HCT116 (cell line): Measurements from ENCODE around the gene IPO8. TPM values are rescaled to one million over a fixed set of nuclear protein-coding genes. Genes with fewer than 3 reads are reported as not detected.

Experiments used
- ATAC-seq: fragments of 200-7000 bp; cut with Tn5 transposase; 2 replicates; pipeline ENCODE4 v1.9.1; 2020; ENCODE audit warnings: mild to moderate bottlenecking, moderate library complexity
- BruUV-seq: library from RNA; stranded (reverse); fragments of 400-500 nt; replicated peaks from 2 replicates; lab custom pipeline; 2021; lab: Mats Ljungman, UMichigan
- CTCF ChIA-PET: fragments of 300-600 bp; sonication (Branson Sonifier 250); formaldehyde crosslinking; loops from one replicate; lab custom pipeline; 2021; ENCODE audit warnings: antibody characterized with exemption; lab: Charles Lee
- POLR2A ChIA-PET: fragments of 300-600, 350-600 bp; sonication (Branson Sonifier 250); formaldehyde crosslinking; loops from one replicate; lab custom pipeline; 2021; ENCODE audit warnings: antibody characterized with exemption; lab: Charles Lee
- RAD21 ChIA-PET, 2 experiments: fragments of 300-600 bp; sonication (Branson Sonifier 250); formaldehyde crosslinking; loops; one replicate each; lab custom pipeline; 2023; ENCODE audit warnings: low total read pairs in 2 of 2; ENCODE audit not compliant: uncharacterized antibody in 2 of 2, unreplicated experiment in 2 of 2, low non-redundant PET in 1 of 2; lab: Charles Lee
- DNase-seq: peaks from one replicate; pipeline ENCODE4 v3.0.0-alpha.2; 2010; ENCODE audit warnings: low read depth, low spot score
- H2AFZ ChIP-seq: fragments of 200-600 bp; shearing (Covaris generic), sonication (generic); 2 replicates; pipeline ENCODE4 v1.6.1; 2017; ENCODE audit warnings: low read depth, mixed run types, mixed read lengths, antibody characterized with exemption, low read length; ENCODE audit not compliant: poor library complexity, severe bottlenecking
- H3K27ac ChIP-seq: 2 replicates; pipeline ENCODE4 v1.5.1; 2012; ENCODE audit warnings: low read depth, low read length
- H3K27me3 ChIP-seq: fragments of 200-600 bp; sonication (generic); 2 replicates; pipeline ENCODE4 v1.6.1; 2016; ENCODE audit warnings: mixed run types, low read length, mixed read lengths; ENCODE audit not compliant: insufficient read depth
- H3K36me3 ChIP-seq, 2 experiments: fragments of 200-500 bp in 1 of 2; fragments of 200-600 bp in 1 of 2; sonication (Bioruptor generic) in 1 of 2; sonication (generic) in 1 of 2; 2 replicates each; pipeline versions ENCODE4 v1.5.1 to v1.6.1; 2014 to 2016; ENCODE audit warnings: low read length in 2 of 2, inconsistent platforms in 1 of 2, mixed read lengths in 1 of 2, mixed run types in 1 of 2; ENCODE audit not compliant: insufficient read depth in 2 of 2, control insufficient read depth in 1 of 2
- H3K4me1 ChIP-seq, 2 experiments: fragments of 200-600 bp in 1 of 2; sonication (generic) in 1 of 2; 2 replicates each; pipeline versions ENCODE4 v1.5.1 to v1.6.1; 2012 to 2017; ENCODE audit warnings: low read length in 2 of 2, inconsistent platforms in 1 of 2, mild to moderate bottlenecking in 1 of 2, mixed read lengths in 1 of 2, mixed run types in 1 of 2, moderate library complexity in 1 of 2; ENCODE audit not compliant: insufficient read depth in 2 of 2, control insufficient read depth in 1 of 2
- H3K4me2 ChIP-seq: fragments of 200-600 bp; sonication (generic); 2 replicates; pipeline ENCODE4 v1.6.1; 2017; ENCODE audit warnings: mixed run types, low read length, mixed read lengths
- H3K4me3 ChIP-seq, 2 experiments: fragments of 200-600 bp in 1 of 2; sonication (generic) in 1 of 2; replicated peaks in 1 of 2; 2 replicates each; pipeline ENCODE4 v1.5.1; 2011 to 2016; ENCODE audit warnings: low read length in 2 of 2, control low read depth in 1 of 2, low read depth in 1 of 2, mild to moderate bottlenecking in 1 of 2, mixed read lengths in 1 of 2, mixed run types in 1 of 2
- H3K79me2 ChIP-seq: fragments of 200-600 bp; sonication (generic); 2 replicates; pipeline ENCODE4 v1.6.1; 2017; ENCODE audit warnings: mild to moderate bottlenecking, mixed run types, low read length, moderate library complexity, mixed read lengths; ENCODE audit not compliant: insufficient read depth
- H3K9ac ChIP-seq: fragments of 200-600 bp; sonication (generic); 2 replicates; pipeline ENCODE4 v1.6.1; 2016; ENCODE audit warnings: low read length, mixed read lengths
- H3K9me2 ChIP-seq: fragments of 200-600 bp; sonication (generic), shearing (Covaris generic); 2 replicates; pipeline ENCODE4 v1.6.1; 2017; ENCODE audit warnings: mixed run types, mild to moderate bottlenecking, moderate library complexity; ENCODE audit not compliant: insufficient read depth
- H3K9me3 ChIP-seq, 2 experiments: fragments of 200-500 bp in 1 of 2; fragments of 200-600 bp in 1 of 2; sonication (Bioruptor generic) in 1 of 2; sonication (generic) in 1 of 2; 2 replicates each; pipeline ENCODE4 v1.6.1; 2014 to 2017; ENCODE audit warnings: low read length in 2 of 2, mixed read lengths in 2 of 2, inconsistent platforms in 1 of 2, low read depth in 1 of 2, mild to moderate bottlenecking in 1 of 2, mixed run types in 1 of 2, moderate library complexity in 1 of 2; ENCODE audit not compliant: control insufficient read depth in 1 of 2, insufficient read depth in 1 of 2
- H4K20me1 ChIP-seq: fragments of 200-600 bp; sonication (generic), shearing (Covaris generic); 2 replicates; pipeline ENCODE4 v1.6.1; 2017; ENCODE audit warnings: mixed run types, mild to moderate bottlenecking, moderate library complexity; ENCODE audit not compliant: insufficient read depth
- CBX3 ChIP-seq: IDR thresholded peaks from 2 replicates; pipeline ENCODE4 v1.6.1; 2012; ENCODE audit warnings: low read depth
- ELF1 ChIP-seq: IDR thresholded peaks from 2 replicates; pipeline ENCODE4 v1.6.1; 2012; ENCODE audit warnings: low read depth, borderline replicate concordance
- EZH2phosphoT487 ChIP-seq: fragments of 200-600 bp; IDR thresholded peaks from 2 replicates; pipeline ENCODE4 v1.6.1; 2018; ENCODE audit warnings: antibody characterized with exemption, borderline replicate concordance
- FOSL1 ChIP-seq: IDR thresholded peaks from 2 replicates; pipeline ENCODE4 v1.6.1; 2012; ENCODE audit warnings: low read depth
- JUND ChIP-seq: IDR thresholded peaks from 2 replicates; pipeline ENCODE4 v1.6.1; 2012
- POLR2AphosphoS5 ChIP-seq: IDR thresholded peaks from 2 replicates; pipeline ENCODE4 v1.6.1; 2011; ENCODE audit warnings: mild to moderate bottlenecking, low read depth, low read length, moderate library complexity
- SIN3A ChIP-seq: IDR thresholded peaks from 2 replicates; pipeline ENCODE4 v1.6.1; 2012; ENCODE audit warnings: low read depth
- SP1 ChIP-seq: IDR thresholded peaks from 2 replicates; pipeline ENCODE4 v1.6.1; 2012; ENCODE audit warnings: low read depth
- TCF7L2 ChIP-seq: IDR thresholded peaks from 2 replicates; pipeline ENCODE4 v1.7.0; 2011; ENCODE audit warnings: borderline replicate concordance, inconsistent platforms; ENCODE audit not compliant: insufficient read depth, insufficient read length; ENCODE audit errors: extremely low read depth
- ZNF274 ChIP-seq: fragments of 200-500 bp; sonication (Bioruptor generic); IDR thresholded peaks from 2 replicates; pipeline ENCODE4 v1.6.1; 2014; ENCODE audit warnings: mild to moderate bottlenecking, low read depth, low read length, inconsistent platforms
- intact Hi-C: fragments of 100-400 bp; cut with micrococcal nuclease; formaldehyde crosslinking; loops from 2 replicates; pipeline ENCODE4 v1.10.0; 2022
- total RNA-seq: library from RNA; stranded (reverse); gene quantifications from one replicate; pipeline ENCODE4 v1.2.1, GENCODE V29; 2021; ENCODE audit not compliant: unreplicated experiment
- TF ChIP-seq, protein P1 (sequence below): IDR thresholded peaks from 2 replicates; pipeline ENCODE4 v1.6.1; 2012
- TF ChIP-seq, protein P2 (sequence below): IDR thresholded peaks from 2 replicates; pipeline ENCODE4 v1.6.1; 2012
- TF ChIP-seq, protein P3 (sequence below): IDR thresholded peaks from 2 replicates; pipeline ENCODE4 v1.6.1; 2011; ENCODE audit warnings: mild to moderate bottlenecking, low read length, moderate library complexity; ENCODE audit not compliant: insufficient replicate concordance; ENCODE audit errors: extremely low read depth
- TF ChIP-seq, protein P4 (sequence below), 3 experiments: fragments of 200-600 bp in 1 of 3; sonication (generic) in 1 of 3; IDR thresholded peaks in 2 of 3; conservative IDR thresholded peaks in 1 of 3; 2 replicates each; pipeline ENCODE4 v1.5.1; 2012 to 2017; ENCODE audit warnings: low read depth in 2 of 3, low read length in 2 of 3, antibody characterized with exemption in 1 of 3, borderline replicate concordance in 1 of 3, control low read depth in 1 of 3, mild to moderate bottlenecking in 1 of 3, mixed read lengths in 1 of 3, mixed run types in 1 of 3, moderate library complexity in 1 of 3; ENCODE audit not compliant: insufficient read depth in 1 of 3
- TF ChIP-seq, protein P5 (sequence below): IDR thresholded peaks from 2 replicates; pipeline ENCODE4 v1.6.1; 2012; ENCODE audit warnings: low read depth

The IPO8 gene
- total RNA-seq, 1 experiment from 2014 or later: 41.4 TPM

DNA sequence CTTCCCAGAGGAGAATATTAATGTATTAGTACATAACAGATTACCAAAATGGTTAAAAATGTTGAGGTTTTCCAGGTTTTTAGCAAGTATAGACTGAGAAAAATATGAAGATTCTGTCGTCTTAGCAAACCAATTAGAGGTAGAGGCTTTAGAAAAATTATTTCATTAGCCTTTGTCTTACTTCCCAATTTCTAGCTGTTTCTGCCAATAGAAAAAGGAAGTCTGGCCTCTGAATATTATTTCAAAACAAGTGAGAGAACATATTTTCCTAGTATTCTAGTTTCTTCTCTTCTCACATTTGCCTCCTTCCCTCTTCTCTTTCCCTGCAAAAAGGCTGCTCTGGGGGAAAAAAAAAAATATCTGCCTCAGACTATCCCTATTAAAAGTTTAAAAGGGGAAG lies 16.4 kb downstream of the IPO8 start:
- H3K9ac ChIP-seq: no peak overlapping the region
- H3K9me2 ChIP-seq: no peaks in the 10 kb centered on the region
- no peak overlapping the region for H3K4me3 ChIP-seq
- no peak overlapping the region for H3K4me2 ChIP-seq
- H3K27ac ChIP-seq: no peak overlapping the region
- ATAC-seq (no peak), DNase-seq (no peak)
- RAD21 ChIA-PET: no interaction called here
- BruUV-seq: no TSS peak
- H3K27me3 ChIP-seq: no peaks in the 10 kb centered on the region
- H4K20me1 ChIP-seq: no peaks in the 10 kb centered on the region
- CTCF ChIA-PET: interaction anchor here (1.0 to 1.4 kb wide), 2 partner anchors 16 to 29 kb away, joined by 3 read pairs; partner anchors contain the start of gene IPO8
- no peaks in the 10 kb centered on the region for H3K9me3 ChIP-seq
- H2AFZ ChIP-seq: no peak overlapping the region
- H3K36me3 ChIP-seq: peaks cover 8 to 13% of the 10 kb centered on the region in 2 experiments; a peak in 3 of 4 replicates
- no peaks in the 10 kb centered on the region for H3K79me2 ChIP-seq
- H3K4me1 ChIP-seq: no peaks in the 10 kb centered on the region
- POLR2A ChIA-PET: no interaction called here
- intact Hi-C loops: no loop called here
- no peak for TF ChIP-seq TCF7L2
- TF ChIP-seq, protein P1, sequence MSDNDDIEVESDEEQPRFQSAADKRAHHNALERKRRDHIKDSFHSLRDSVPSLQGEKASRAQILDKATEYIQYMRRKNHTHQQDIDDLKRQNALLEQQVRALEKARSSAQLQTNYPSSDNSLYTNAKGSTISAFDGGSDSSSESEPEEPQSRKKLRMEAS: no peak
- no peak for TF ChIP-seq POLR2AphosphoS5
- TF ChIP-seq SIN3A: no peak
- TF ChIP-seq, protein P2, sequence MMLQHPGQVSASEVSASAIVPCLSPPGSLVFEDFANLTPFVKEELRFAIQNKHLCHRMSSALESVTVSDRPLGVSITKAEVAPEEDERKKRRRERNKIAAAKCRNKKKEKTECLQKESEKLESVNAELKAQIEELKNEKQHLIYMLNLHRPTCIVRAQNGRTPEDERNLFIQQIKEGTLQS: no peak
- TF ChIP-seq, protein P3, sequence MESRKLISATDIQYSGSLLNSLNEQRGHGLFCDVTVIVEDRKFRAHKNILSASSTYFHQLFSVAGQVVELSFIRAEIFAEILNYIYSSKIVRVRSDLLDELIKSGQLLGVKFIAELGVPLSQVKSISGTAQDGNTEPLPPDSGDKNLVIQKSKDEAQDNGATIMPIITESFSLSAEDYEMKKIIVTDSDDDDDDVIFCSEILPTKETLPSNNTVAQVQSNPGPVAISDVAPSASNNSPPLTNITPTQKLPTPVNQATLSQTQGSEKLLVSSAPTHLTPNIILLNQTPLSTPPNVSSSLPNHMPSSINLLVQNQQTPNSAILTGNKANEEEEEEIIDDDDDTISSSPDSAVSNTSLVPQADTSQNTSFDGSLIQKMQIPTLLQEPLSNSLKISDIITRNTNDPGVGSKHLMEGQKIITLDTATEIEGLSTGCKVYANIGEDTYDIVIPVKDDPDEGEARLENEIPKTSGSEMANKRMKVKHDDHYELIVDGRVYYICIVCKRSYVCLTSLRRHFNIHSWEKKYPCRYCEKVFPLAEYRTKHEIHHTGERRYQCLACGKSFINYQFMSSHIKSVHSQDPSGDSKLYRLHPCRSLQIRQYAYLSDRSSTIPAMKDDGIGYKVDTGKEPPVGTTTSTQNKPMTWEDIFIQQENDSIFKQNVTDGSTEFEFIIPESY: no peak
- TF ChIP-seq FOSL1: no peak
- TF ChIP-seq ZNF274: no peak
- TF ChIP-seq SP1: no peak
- TF ChIP-seq JUND: no peak
- TF ChIP-seq ELF1: no peak
- TF ChIP-seq, protein P4, sequence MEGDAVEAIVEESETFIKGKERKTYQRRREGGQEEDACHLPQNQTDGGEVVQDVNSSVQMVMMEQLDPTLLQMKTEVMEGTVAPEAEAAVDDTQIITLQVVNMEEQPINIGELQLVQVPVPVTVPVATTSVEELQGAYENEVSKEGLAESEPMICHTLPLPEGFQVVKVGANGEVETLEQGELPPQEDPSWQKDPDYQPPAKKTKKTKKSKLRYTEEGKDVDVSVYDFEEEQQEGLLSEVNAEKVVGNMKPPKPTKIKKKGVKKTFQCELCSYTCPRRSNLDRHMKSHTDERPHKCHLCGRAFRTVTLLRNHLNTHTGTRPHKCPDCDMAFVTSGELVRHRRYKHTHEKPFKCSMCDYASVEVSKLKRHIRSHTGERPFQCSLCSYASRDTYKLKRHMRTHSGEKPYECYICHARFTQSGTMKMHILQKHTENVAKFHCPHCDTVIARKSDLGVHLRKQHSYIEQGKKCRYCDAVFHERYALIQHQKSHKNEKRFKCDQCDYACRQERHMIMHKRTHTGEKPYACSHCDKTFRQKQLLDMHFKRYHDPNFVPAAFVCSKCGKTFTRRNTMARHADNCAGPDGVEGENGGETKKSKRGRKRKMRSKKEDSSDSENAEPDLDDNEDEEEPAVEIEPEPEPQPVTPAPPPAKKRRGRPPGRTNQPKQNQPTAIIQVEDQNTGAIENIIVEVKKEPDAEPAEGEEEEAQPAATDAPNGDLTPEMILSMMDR (IDR thresholded peaks at IDR 0.05 in 2 of 3, conservative IDR thresholded peaks at IDR 0.05 in 1 of 3; ENCODE audit: borderline replicate concordance in 1 of 3, insufficient read depth in 1 of 3, low read depth in 2 of 3, low read length in 2 of 3): no peak
- no peak for TF ChIP-seq EZH2phosphoT487
- no peak for TF ChIP-seq CBX3
- TF ChIP-seq, protein P5, sequence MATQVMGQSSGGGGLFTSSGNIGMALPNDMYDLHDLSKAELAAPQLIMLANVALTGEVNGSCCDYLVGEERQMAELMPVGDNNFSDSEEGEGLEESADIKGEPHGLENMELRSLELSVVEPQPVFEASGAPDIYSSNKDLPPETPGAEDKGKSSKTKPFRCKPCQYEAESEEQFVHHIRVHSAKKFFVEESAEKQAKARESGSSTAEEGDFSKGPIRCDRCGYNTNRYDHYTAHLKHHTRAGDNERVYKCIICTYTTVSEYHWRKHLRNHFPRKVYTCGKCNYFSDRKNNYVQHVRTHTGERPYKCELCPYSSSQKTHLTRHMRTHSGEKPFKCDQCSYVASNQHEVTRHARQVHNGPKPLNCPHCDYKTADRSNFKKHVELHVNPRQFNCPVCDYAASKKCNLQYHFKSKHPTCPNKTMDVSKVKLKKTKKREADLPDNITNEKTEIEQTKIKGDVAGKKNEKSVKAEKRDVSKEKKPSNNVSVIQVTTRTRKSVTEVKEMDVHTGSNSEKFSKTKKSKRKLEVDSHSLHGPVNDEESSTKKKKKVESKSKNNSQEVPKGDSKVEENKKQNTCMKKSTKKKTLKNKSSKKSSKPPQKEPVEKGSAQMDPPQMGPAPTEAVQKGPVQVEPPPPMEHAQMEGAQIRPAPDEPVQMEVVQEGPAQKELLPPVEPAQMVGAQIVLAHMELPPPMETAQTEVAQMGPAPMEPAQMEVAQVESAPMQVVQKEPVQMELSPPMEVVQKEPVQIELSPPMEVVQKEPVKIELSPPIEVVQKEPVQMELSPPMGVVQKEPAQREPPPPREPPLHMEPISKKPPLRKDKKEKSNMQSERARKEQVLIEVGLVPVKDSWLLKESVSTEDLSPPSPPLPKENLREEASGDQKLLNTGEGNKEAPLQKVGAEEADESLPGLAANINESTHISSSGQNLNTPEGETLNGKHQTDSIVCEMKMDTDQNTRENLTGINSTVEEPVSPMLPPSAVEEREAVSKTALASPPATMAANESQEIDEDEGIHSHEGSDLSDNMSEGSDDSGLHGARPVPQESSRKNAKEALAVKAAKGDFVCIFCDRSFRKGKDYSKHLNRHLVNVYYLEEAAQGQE: no peak
- TF ChIP-seq, all 23 proteins: peak for 0
